Activated naive CD8-positive, alpha-beta T cell (primary cell): Measurements from ENCODE around the gene ATP1A4.

ENCODE experiments used
- H3K27ac Mint-ChIP-seq: one replicate; pipeline ENCODE4 v1.8.0; 2021; ENCODE audit warnings: mixed read lengths
- H3K27me3 Mint-ChIP-seq: one replicate; pipeline ENCODE4 v1.8.0; 2021; ENCODE audit warnings: mixed read lengths
- H3K36me3 Mint-ChIP-seq: one replicate; pipeline ENCODE4 v1.8.0; 2021; ENCODE audit warnings: mixed read lengths
- H3K4me1 Mint-ChIP-seq: one replicate; pipeline ENCODE4 v1.8.0; 2021; ENCODE audit warnings: low read depth, mixed read lengths
- H3K4me3 Mint-ChIP-seq: one replicate; pipeline ENCODE4 v1.8.0; 2021; ENCODE audit warnings: mild to moderate bottlenecking, mixed read lengths
- H3K9me3 Mint-ChIP-seq: one replicate; pipeline ENCODE4 v1.8.0; 2021; ENCODE audit warnings: low read depth, mixed read lengths

The ATP1A4 gene

DNA sequence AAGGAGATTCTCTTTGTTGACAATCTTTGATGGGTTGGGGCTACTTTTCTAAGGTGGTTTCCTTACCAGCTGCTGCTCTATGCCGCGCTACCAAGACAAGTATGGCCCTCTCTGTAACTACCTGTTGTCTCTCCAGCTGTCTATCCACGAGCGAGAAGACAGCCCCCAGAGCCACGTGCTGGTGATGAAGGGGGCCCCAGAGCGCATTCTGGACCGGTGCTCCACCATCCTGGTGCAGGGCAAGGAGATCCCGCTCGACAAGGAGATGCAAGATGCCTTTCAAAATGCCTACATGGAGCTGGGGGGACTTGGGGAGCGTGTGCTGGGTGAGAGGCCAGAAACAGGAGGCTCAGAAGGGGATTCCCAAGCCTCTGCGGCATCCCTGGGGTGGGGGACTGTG lies 21.4 kb upstream of the ATP1A4 start:
- Mint-ChIP-seq H3K9me3 (no peaks in the 10 kb centered on the region), H3K4me3 (no peak overlapping the region)

DNA sequence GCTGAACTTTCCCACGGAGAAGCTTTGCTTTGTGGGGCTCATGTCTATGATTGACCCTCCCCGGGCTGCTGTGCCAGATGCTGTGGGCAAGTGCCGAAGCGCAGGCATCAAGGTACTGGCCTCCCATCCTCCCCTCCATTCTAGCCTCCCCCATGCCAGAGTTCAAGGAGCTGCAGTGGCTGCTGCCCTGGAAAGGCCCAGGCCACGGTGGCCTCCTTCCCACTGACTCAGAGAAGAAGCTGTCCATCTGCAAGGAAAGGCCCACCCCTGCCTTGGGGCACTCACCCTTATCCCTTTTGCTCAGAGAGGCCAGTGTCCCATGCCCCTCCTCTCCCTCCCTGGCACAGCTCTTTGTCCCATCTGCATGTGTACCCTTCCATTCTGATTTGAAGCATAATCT lies 20.9 kb upstream of the ATP1A4 start:
- Mint-ChIP-seq H3K9me3 (no peaks in the 10 kb centered on the region), H3K27me3 (peaks cover 1% of the 10 kb centered on the region)

More for the DNA sequence above, 21.4 kb upstream of the ATP1A4 start:
- Mint-ChIP-seq H3K36me3 (no peaks in the 10 kb centered on the region), H3K27me3 (peaks cover 1% of the 10 kb centered on the region), H3K4me1 (no peaks in the 10 kb centered on the region), H3K27ac (no peak overlapping the region)

DNA sequence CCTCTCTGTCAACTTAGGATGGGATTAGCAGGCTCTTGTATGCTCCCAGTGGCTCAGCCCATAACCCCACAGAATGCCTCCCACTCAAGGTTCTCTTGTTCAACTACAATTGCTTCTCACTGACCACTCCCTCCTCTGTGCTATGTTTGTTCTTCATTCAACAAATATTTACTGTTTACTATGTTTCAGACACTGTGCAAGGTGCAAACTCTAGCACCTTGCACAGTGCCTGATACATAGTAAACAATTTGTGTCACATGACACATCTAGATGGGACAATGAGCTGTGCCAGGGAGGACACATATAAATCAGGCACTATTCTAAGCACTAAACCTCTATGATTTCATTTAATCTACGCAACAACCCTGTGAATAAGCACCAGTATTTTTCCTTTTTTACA lies 20.5 kb upstream of the ATP1A4 start:
- Mint-ChIP-seq H3K36me3 (no peaks in the 10 kb centered on the region), H3K4me1 (no peaks in the 10 kb centered on the region), H3K27ac (no peak overlapping the region), H3K4me3 (no peak overlapping the region), H3K9me3 (no peaks in the 10 kb centered on the region), H3K27me3 (peaks cover 1% of the 10 kb centered on the region)

More for the DNA sequence above, 20.9 kb upstream of the ATP1A4 start:
- H3K4me1 Mint-ChIP-seq: no peaks in the 10 kb centered on the region
- no peak overlapping the region for H3K27ac Mint-ChIP-seq
- no peak overlapping the region for H3K4me3 Mint-ChIP-seq
- no peaks in the 10 kb centered on the region for H3K36me3 Mint-ChIP-seq

DNA sequence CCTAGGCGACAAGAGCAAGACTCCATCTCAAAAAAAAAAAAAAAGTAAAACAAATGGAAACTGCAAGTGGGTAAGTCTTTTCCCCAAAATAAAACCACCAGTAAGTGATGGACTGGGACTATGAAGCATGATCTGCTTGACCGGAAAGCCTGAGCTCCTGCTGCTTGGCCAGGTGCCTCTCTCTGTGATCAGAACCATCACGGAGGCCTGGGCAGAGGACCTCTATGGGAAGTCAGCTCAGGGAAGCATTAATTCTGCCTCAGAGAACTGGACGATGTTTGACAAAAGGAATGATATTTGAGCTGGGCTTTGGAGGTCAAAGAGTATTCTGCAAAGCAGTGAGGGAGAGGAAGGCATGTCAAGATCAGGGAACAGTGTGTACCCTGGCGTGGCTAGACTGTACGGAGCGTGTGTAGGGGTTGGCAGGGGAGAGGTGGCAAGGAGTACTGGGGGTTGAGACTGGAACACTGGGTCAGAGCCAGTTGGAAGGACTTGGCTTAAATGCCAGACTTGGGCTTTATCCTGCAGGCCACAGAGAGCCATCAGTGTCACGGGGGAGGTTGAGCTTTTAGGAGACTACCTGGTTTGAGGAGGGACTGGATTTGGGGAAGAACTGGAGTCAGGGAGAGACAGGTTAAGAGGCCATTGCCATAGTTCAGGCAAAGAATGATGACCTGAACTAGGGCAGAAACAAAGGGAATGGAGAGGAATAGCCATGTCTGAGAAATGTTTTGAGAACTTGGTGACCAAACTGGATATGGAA lies 19.4 kb upstream of the ATP1A4 start:
- Mint-ChIP-seq H3K4me1 (no peaks in the 10 kb centered on the region), H3K36me3 (no peaks in the 10 kb centered on the region), H3K4me3 (no peak overlapping the region), H3K27me3 (peaks cover 1% of the 10 kb centered on the region), H3K27ac (no peak overlapping the region), H3K9me3 (no peaks in the 10 kb centered on the region)

DNA sequence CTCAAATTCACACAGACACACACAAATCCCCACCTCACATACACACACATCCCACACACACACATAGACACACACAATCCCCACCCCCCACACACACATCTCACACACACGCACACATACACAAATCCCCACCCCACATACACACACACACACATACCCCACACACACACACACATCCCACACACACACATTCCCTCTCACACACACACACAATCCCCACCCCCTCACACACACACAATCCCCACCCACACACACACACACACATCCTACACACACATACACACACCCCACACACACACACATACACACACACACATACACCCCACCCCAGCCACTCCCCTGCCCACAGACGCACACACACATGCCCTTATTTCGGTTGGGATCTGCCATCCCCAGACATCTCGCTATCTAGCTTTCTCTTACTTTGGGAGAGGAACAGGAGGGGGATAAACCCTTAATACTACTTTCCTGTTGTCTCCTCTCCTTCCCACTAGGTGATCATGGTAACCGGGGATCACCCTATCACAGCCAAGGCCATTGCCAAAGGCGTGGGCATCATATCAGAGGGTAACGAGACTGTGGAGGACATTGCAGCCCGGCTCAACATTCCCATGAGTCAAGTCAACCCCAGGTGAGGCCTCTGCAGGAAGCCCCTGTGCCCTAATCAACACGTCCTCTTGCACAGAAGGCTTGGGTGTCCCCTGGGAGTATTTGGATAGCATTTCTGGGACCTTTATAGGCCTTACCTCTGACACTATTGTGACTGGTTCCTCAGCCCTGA lies 17.2 kb upstream of the ATP1A4 start:
- no peaks in the 10 kb centered on the region for H3K36me3 Mint-ChIP-seq
- H3K9me3 Mint-ChIP-seq: no peaks in the 10 kb centered on the region
- peaks cover 1% of the 10 kb centered on the region for H3K27me3 Mint-ChIP-seq
- H3K4me1 Mint-ChIP-seq: no peaks in the 10 kb centered on the region
- H3K4me3 Mint-ChIP-seq: no peak overlapping the region
- H3K27ac Mint-ChIP-seq: no peak overlapping the region

DNA sequence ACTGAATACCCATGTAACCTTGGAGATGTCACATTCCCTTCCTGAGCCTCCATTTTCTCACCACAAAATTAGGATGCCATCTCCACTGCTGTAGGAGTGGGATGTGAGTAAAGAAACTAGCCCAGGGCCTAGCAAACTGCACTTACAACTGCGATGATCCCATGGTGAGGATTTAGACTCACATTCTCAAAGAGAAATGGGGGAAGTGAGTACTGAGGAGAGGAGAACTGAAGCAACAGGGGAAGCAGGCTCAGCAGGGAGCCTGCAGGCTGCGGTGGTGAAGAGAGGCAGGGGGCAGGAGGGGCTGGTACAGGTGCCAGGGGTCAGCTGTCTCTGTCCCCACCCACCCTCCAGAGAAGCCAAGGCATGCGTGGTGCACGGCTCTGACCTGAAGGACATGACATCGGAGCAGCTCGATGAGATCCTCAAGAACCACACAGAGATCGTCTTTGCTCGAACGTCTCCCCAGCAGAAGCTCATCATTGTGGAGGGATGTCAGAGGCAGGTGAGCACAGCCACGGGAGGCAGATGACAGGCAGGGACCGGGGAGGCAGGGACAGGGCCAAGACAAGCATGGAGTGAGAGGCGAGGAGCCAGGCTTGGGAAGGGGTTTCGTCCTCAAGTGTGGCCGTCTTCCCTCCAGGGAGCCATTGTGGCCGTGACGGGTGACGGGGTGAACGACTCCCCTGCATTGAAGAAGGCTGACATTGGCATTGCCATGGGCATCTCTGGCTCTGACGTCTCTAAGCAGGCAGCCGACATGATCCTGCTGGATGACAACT lies 16.4 kb upstream of the ATP1A4 start:
- Mint-ChIP-seq H3K4me3 (no peak overlapping the region), H3K9me3 (no peaks in the 10 kb centered on the region), H3K27me3 (no peaks in the 10 kb centered on the region), H3K27ac (no peak overlapping the region), H3K4me1 (no peaks in the 10 kb centered on the region), H3K36me3 (no peaks in the 10 kb centered on the region)

DNA sequence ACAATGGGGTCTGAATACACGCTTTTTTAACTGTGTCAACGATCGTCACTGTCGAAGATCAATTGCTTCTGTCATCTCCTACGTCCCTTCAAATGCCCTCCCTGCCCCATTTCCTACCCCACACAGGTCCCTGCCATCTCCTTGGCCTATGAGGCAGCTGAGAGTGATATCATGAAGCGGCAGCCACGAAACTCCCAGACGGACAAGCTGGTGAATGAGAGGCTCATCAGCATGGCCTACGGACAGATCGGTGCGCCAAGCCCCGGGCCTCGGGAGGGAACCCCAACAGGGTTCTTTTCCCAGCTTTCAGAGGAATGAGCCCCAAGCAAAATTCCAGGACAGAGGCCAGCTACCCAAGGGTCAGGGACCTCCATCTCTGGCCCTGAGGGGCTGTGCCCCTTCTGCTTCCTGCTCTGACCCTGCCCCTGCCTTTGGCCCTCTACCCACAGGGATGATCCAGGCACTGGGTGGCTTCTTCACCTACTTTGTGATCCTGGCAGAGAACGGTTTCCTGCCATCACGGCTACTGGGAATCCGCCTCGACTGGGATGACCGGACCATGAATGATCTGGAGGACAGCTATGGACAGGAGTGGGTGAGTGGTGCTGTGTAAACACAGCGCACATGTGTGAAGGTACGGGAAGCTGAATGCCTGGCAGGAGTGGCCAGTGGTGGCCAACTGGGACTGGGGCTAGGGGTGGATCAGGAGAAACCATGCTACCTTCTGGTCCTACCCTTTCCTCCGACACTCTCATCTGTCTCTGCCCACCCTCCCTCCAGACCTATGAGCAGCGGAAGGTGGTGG lies 15.1 kb upstream of the ATP1A4 start:
- no peaks in the 10 kb centered on the region for H3K27me3 Mint-ChIP-seq
- H3K4me3 Mint-ChIP-seq: no peak overlapping the region
- no peaks in the 10 kb centered on the region for H3K36me3 Mint-ChIP-seq
- no peaks in the 10 kb centered on the region for H3K4me1 Mint-ChIP-seq
- H3K27ac Mint-ChIP-seq: no peak overlapping the region
- H3K9me3 Mint-ChIP-seq: no peaks in the 10 kb centered on the region

DNA sequence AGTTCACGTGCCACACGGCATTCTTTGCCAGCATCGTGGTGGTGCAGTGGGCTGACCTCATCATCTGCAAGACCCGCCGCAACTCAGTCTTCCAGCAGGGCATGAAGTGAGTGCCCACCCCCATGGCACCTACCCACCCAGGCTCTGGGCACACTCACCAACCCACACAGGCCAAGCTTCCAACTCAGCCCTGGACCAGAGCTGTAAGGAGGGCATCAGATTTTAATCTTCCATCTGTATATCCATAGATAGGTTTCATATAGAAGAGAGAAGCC lies 14.5 kb upstream of the ATP1A4 start:
- no peak overlapping the region for H3K4me3 Mint-ChIP-seq
- H3K27me3 Mint-ChIP-seq: no peaks in the 10 kb centered on the region
- H3K27ac Mint-ChIP-seq: no peak overlapping the region
- no peaks in the 10 kb centered on the region for H3K36me3 Mint-ChIP-seq
- H3K9me3 Mint-ChIP-seq: no peaks in the 10 kb centered on the region
- H3K4me1 Mint-ChIP-seq: no peaks in the 10 kb centered on the region

DNA sequence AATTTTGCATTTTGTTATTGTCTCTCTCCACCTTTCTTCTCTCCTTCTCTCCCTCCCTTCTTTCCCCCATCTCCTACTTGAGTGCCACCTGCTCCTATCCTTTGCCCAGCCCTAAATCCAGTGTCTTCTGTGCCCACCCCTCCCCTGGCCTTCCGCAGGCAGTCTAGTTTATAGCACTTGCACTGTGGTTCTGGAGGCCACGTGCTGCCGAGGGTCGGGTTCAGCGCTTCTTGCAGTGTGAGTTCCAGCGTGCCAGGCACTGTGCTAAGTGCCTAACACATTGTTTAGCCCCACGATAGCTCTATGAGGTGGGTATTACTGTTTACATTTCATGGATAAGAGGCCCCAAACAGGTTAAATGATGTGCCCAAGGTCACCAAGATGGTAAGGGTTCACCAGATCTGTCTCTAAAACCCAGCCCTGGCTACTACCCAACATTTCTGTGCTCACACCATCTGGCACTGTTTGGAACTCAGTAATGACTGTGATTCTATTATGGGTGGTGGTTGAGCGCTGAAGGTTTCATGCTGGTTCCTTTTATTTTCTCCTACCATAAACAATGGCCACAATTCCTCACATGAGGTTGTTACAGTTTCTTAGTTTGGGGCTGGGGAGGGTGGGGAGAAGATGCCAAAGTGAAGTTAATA lies 14.1 kb upstream of the ATP1A4 start:
- Mint-ChIP-seq H3K36me3 (no peaks in the 10 kb centered on the region), H3K4me1 (no peaks in the 10 kb centered on the region), H3K27ac (no peak overlapping the region), H3K27me3 (no peaks in the 10 kb centered on the region), H3K9me3 (no peaks in the 10 kb centered on the region), H3K4me3 (no peak overlapping the region)

DNA sequence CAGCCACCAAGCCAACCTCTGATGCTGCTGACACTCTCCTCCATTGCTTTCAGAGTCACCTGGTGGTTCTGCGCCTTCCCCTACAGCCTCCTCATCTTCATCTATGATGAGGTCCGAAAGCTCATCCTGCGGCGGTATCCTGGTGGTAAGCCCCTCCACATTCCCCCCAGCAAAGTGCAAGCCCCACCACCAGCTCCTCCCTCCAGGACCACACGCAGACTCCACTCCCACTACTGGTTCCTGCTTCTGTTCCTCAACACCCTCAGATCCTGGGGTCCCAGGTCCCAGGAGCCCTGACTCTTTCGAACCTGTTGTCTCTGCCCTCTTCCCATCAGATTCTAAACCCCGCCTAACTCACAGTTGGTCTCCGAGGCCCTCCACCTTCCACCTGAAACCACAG lies 11.6 kb upstream of the ATP1A4 start:
- Mint-ChIP-seq H3K4me1 (no peaks in the 10 kb centered on the region), H3K27me3 (no peaks in the 10 kb centered on the region), H3K9me3 (no peaks in the 10 kb centered on the region), H3K27ac (no peak overlapping the region), H3K36me3 (no peaks in the 10 kb centered on the region), H3K4me3 (no peak overlapping the region)

DNA sequence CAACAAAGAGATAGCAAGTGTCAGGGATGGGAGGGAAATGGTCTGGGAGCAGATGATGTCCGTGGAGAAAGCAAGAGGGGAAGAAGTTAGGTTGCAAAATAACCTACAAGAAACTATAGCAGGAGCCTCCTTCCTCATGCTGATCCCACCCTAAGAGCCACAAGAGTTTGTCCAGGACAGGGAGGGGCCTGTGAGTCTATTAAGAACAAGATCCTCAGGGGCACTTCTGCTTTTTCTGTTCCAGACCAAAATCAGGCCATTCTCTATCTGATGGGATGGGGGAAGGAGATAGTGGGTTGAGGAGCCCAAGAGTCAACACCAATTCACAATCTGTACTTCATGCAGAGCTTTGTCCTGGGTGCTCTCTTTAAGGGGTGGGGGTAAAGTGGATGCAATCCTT lies 7.7 kb upstream of the ATP1A4 start:
- no peak overlapping the region for H3K4me3 Mint-ChIP-seq
- H3K27ac Mint-ChIP-seq: no peak overlapping the region
- no peaks in the 10 kb centered on the region for H3K27me3 Mint-ChIP-seq
- H3K9me3 Mint-ChIP-seq: no peaks in the 10 kb centered on the region
- H3K4me1 Mint-ChIP-seq: no peaks in the 10 kb centered on the region
- H3K36me3 Mint-ChIP-seq: no peaks in the 10 kb centered on the region

DNA sequence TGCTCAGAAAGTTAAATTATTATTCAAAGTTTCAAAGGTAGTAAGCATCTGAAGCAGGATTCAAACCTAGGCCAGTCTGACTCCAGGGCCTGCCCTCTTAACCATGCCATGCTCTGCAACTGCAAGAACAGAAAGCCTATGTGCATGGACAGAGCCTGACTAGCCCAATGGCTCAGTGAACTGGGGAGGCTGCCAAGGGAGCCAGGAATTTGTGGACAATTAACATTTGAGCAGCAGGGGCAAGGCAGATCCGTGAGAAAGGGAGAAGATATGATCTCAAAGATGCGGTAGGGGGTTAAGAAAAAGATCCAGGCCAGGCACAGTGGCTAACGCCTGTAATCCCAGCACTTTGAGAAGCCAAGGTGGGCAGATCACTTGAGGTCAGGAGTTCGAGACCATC lies 6.5 kb upstream of the ATP1A4 start:
- Mint-ChIP-seq H3K27ac (no peak overlapping the region), H3K36me3 (no peaks in the 10 kb centered on the region), H3K4me3 (no peak overlapping the region), H3K27me3 (no peaks in the 10 kb centered on the region), H3K9me3 (no peaks in the 10 kb centered on the region), H3K4me1 (no peaks in the 10 kb centered on the region)

DNA sequence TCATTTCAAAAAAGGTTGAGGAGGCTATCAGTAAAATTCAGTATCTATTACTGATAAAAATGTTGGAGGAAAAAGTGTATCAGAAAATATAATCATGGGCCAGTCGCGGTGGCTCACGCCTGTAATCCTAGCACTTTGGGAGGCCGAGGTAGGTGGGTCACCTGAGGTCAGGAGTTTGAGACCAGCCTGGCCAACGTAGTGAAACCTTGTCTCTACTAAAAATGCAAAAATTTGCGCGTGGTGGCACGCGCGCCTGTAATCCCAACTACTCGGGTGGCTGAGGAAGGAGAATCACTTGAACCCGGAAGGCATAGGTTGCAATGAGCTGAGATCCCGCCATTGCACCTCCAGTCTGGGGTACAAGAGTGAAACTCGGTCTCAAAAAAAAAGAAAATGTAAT lies 5.3 kb upstream of the ATP1A4 start:
- Mint-ChIP-seq H3K4me1 (no peaks in the 10 kb centered on the region), H3K36me3 (no peaks in the 10 kb centered on the region), H3K27ac (no peak overlapping the region), H3K27me3 (no peaks in the 10 kb centered on the region), H3K4me3 (no peak overlapping the region), H3K9me3 (no peaks in the 10 kb centered on the region)

DNA sequence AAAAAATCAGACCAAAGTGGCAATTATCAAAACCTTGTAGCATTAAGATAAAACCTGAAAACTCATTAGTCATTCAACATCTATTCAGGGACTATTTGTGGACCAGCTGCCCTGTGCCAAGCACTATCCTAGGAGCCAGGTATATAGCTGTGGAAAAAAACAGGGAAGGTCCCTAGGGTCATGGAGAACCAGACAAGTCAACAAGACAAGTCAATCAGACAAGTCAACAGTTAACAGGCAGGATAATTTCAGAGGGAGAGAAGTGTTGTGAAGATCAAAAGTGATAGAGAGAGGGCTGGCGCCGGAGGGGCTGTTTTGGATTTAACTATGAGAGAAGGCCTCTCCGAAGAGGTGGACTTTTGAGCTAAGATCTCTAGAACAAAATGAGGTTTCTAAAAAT lies 3.3 kb upstream of the ATP1A4 start:
- Mint-ChIP-seq H3K4me3 (no peak overlapping the region), H3K36me3 (no peaks in the 10 kb centered on the region), H3K27ac (no peak overlapping the region), H3K4me1 (no peaks in the 10 kb centered on the region), H3K9me3 (no peaks in the 10 kb centered on the region), H3K27me3 (no peaks in the 10 kb centered on the region)
